Fibroblast of lung (primary cell): ENCODE results near the gene DDR1.

Source experiments
- EZH2 ChIP-seq: IDR thresholded peaks from 2 replicates; pipeline ENCODE4 v1.5.1; 2012; ENCODE audit warnings: low read length, control low read depth, mild to moderate bottlenecking; ENCODE audit errors: missing control alignments
- TF ChIP-seq, protein P1 (sequence below), 2 donors: IDR thresholded peaks in 1 of 2; conservative IDR thresholded peaks in 1 of 2; 1 replicate in 1 of 2; 2 replicates in 1 of 2; pipeline ENCODE4 v1.5.1; 2011 to 2012; ENCODE audit warnings: low read length in 2 of 2, control low read depth in 1 of 2, inconsistent platforms in 1 of 2, low read depth in 1 of 2, mild to moderate bottlenecking in 1 of 2

DNA sequence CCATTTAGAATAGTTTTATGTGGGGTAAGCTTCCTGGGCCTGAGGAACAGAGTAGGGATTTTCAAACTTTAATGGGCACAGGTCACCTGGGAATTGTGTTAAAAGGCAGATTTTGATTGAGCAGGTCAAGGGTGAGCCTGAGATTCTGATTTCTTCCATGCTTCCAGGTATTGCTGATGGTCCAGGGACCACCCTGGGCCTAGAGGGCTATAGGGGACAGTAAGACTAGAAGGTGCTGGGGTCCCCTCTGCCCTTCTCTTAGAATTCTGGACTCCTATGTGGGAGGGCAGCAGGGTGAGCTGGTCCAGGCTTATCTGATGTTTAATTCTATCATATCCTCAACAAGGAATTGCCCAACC is 2.6 kb downstream of the DDR1 start:
- TF ChIP-seq, protein P1, sequence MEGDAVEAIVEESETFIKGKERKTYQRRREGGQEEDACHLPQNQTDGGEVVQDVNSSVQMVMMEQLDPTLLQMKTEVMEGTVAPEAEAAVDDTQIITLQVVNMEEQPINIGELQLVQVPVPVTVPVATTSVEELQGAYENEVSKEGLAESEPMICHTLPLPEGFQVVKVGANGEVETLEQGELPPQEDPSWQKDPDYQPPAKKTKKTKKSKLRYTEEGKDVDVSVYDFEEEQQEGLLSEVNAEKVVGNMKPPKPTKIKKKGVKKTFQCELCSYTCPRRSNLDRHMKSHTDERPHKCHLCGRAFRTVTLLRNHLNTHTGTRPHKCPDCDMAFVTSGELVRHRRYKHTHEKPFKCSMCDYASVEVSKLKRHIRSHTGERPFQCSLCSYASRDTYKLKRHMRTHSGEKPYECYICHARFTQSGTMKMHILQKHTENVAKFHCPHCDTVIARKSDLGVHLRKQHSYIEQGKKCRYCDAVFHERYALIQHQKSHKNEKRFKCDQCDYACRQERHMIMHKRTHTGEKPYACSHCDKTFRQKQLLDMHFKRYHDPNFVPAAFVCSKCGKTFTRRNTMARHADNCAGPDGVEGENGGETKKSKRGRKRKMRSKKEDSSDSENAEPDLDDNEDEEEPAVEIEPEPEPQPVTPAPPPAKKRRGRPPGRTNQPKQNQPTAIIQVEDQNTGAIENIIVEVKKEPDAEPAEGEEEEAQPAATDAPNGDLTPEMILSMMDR (conservative IDR thresholded peaks at IDR 0.05 in 1 of 2, IDR thresholded peaks at IDR 0.05 in 1 of 2; ENCODE audit: low read depth in 1 of 2, low read length in 2 of 2) = no peak
- no peak for TF ChIP-seq EZH2
